SK-N-MC (cell line): ENCODE measurements around the gene GYS2.

Experiments
- DNase-seq: peaks from one replicate; pipeline ENCODE4 v3.0.0-alpha.2; 2011; ENCODE audit warnings: low read depth, low spot score
- H3K27ac ChIP-seq: fragments of 200-600 bp; sonication (generic); 2 replicates; pipeline ENCODE4 v1.5.1; 2016; ENCODE audit warnings: mixed run types
- H3K36me3 ChIP-seq: fragments of 200-600 bp; sonication (generic); 2 replicates; pipeline ENCODE4 v1.6.1; 2017; ENCODE audit warnings: antibody characterized with exemption, low read length, mixed read lengths; ENCODE audit not compliant: insufficient read depth
- H3K4me3 ChIP-seq: fragments of 200-600 bp; sonication (generic); 2 replicates; pipeline ENCODE4 v1.5.1; 2016
- H3K9ac ChIP-seq: fragments of 200-600 bp; sonication (generic); 2 replicates; pipeline ENCODE4 v1.8.0; 2017; ENCODE audit warnings: mixed run types, mixed read lengths; ENCODE audit not compliant: insufficient read length
- H3K9me3 ChIP-seq: fragments of 200-600 bp; sonication (generic); 2 replicates; pipeline ENCODE4 v1.6.1; 2017; ENCODE audit warnings: low read depth, mild to moderate bottlenecking, antibody characterized with exemption, low read length, moderate library complexity, mixed read lengths
- EZH2 ChIP-seq: fragments of 200-600 bp; sonication (generic); IDR thresholded peaks from one replicate; pipeline ENCODE4 v1.6.1; 2017; ENCODE audit warnings: antibody characterized with exemption
- FOXP2 ChIP-seq: optimal IDR thresholded peaks from 2 replicates; pipeline ENCODE3; 2011; ENCODE audit warnings: mild to moderate bottlenecking, moderate library complexity; ENCODE audit not compliant: insufficient read depth; ENCODE audit errors: extremely low read length, control extremely low read depth
- POLR2AphosphoS5 ChIP-seq: IDR thresholded peaks from 2 replicates; pipeline ENCODE4 v1.6.1; 2012; ENCODE audit warnings: mild to moderate bottlenecking, low read depth, low read length, borderline replicate concordance

Gene GYS2

GRCh38 chr12:21539797-21540196 lies 64.8 kb downstream of the GYS2 start:
- H3K4me3 ChIP-seq = no peak overlapping the region
- no peak overlapping the region for H3K9ac ChIP-seq
- no peak for DNase-seq
- H3K36me3 ChIP-seq = no peaks in the 10 kb centered on the region
- H3K9me3 ChIP-seq = no peaks in the 10 kb centered on the region
- TF ChIP-seq POLR2AphosphoS5 = no peak
- no peak for TF ChIP-seq EZH2
- no peak for TF ChIP-seq FOXP2
- H3K27ac ChIP-seq = no peak overlapping the region

- H3K9ac ChIP-seq = no peak overlapping the region
- TF ChIP-seq EZH2 = no peak
- no peak for TF ChIP-seq FOXP2
- no peak for TF ChIP-seq POLR2AphosphoS5
- H3K36me3 ChIP-seq = no peaks in the 10 kb centered on the region
- DNase-seq = no peak
- H3K9me3 ChIP-seq = no peaks in the 10 kb centered on the region
- no peak overlapping the region for H3K4me3 ChIP-seq
- no peak overlapping the region for H3K27ac ChIP-seq
These were observed 66.5 kb downstream of the GYS2 start for GRCh38 chr12:21538061-21538653.

DNA sequence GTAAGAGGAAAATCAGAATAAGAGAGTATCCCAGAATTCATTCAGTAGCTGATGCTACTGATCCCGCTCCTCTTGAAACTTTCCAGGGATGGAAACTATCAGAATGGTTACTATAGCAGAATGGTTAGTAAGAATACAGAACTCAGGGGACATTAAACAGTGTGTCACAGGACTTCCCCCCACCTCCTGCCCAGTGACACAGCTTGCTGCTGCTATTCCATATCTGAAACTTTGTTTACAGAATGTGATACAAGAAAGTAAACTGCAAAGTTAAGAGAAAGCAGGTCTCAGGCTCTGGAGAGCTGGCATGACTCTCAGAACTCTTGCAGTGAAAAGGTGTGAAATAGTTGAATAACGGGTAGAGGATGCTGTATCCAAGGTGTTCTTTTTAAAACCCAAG lies 75.2 kb downstream of the GYS2 start:
- no peak for DNase-seq
- H3K36me3 ChIP-seq = no peaks in the 10 kb centered on the region
- no peak overlapping the region for H3K4me3 ChIP-seq
- TF ChIP-seq FOXP2 = no peak
- no peak for TF ChIP-seq EZH2
- no peak for TF ChIP-seq POLR2AphosphoS5
- no peak overlapping the region for H3K9ac ChIP-seq
- H3K9me3 ChIP-seq = no peaks in the 10 kb centered on the region
- H3K27ac ChIP-seq = no peak overlapping the region

GRCh38 chr12:21528953-21529352 lies 75.7 kb downstream of the GYS2 start:
- no peak for DNase-seq
- H3K4me3 ChIP-seq = no peak overlapping the region

DNA sequence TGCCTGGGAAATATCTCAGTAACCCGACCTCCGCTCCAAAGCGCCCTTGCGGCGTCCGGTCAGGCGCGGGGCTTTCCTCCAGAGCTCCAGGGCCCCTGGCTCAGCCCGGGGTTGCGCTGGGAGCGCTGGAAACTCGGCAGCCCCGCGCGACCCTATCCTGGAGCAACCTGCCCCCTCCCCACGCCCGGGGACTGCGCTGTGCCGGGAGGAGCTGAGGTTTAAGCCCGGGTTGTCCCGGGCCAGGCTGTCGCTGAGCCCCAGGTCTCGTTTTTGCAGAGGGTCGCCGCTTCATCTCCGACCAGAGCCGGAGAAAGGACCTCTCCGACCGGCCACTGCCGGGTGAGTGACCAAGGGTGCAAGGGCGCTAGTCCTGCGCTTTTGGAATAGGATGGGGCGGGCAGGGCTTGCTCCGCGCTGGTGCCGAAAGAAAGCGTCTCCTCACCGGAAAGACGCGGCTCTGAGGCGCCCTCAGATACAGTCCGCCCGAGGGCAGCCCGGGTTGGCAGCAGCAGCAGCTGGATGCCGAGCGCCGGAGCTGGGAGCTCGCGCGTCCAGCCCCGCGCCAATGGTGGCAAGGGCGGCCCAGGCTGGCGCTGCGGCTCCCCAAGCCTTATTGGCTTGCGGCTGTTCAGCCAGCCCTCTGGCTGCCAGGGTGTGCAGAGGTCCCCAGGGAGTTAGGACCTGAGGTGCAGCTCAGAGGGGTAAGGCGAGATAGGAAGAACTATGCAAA lies 77.0 kb downstream of the GYS2 start:
- Histone ChIP-seq H3K36me3 (no peaks in the 10 kb centered on the region), H3K27ac (no peak overlapping the region), H3K9me3 (0 out of 2 replicates have a peak, but pooled peaks cover 3% of the 10 kb centered on the region), H3K4me3 (peak overlapping the region; percentile 80), H3K9ac (no peak overlapping the region)
- TF ChIP-seq POLR2AphosphoS5 = no peak
- no peak for TF ChIP-seq FOXP2
- TF ChIP-seq EZH2 = no peak
- DNase-seq = peak; percentile 8

More at GRCh38 chr12:21528953-21529352, 75.7 kb downstream of the GYS2 start:
- Histone ChIP-seq H3K9ac (no peak overlapping the region), H3K36me3 (no peaks in the 10 kb centered on the region), H3K27ac (no peak overlapping the region), H3K9me3 (no peaks in the 10 kb centered on the region)
- TF ChIP-seq EZH2 (no peak), FOXP2 (no peak), POLR2AphosphoS5 (no peak)

GRCh38 chr12:21526721-21527345 lies 77.8 kb downstream of the GYS2 start:
- no peak overlapping the region for H3K9ac ChIP-seq

DNA sequence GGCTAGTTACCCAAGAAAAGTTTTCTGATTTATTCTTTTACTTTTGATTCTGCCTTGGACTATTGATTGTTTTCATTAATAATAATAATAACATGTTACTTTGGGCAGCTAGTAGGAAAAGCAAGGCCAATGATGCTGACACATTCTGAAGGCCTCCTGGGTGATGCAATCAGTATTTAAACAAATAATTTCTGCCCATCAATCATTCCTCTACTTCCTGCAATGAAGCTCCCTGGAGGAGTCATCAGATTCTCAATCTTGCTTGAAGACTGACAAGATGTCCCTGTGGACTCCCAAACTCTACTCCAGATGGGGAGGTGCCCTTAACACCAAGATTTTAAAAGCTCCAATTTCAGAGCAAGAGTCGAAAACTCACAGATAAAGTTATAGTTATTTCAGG lies 78.6 kb downstream of the GYS2 start, which contains the start of gene SPX:
Gene SPX (plus strand): TSS at position 244 of the 400 bp plus-strand sequence. CDS start 177 bp downstream, outside the sequence.
- peak within 1 kb of the TSS; percentile 80; the same call in 1 of the 2 replicates for H3K4me3 ChIP-seq
- no peaks in the 10 kb centered on the region for H3K36me3 ChIP-seq
- H3K27ac ChIP-seq = no peak within 1 kb of the TSS
- DNase-seq = no peak
- 0 out of 2 replicates have a peak, but pooled peaks cover 3% of the 10 kb centered on the region for H3K9me3 ChIP-seq
- H3K9ac ChIP-seq = no peak within 1 kb of the TSS
- no peak for TF ChIP-seq FOXP2
- no peak for TF ChIP-seq POLR2AphosphoS5
- TF ChIP-seq EZH2 = no peak

More at GRCh38 chr12:21526721-21527345, 77.8 kb downstream of the GYS2 start:
- H3K9me3 ChIP-seq = 0 out of 2 replicates have a peak, but pooled peaks cover 3% of the 10 kb centered on the region
- H3K27ac ChIP-seq = no peak overlapping the region
- TF ChIP-seq POLR2AphosphoS5 (no peak), EZH2 (no peak), FOXP2 (no peak)
- H3K36me3 ChIP-seq = no peaks in the 10 kb centered on the region
- peak overlapping the region; percentile 80; the same call in 1 of the 2 replicates for H3K4me3 ChIP-seq
- DNase-seq = no peak

- H3K27ac ChIP-seq = no peak overlapping the region
- no peaks in the 10 kb centered on the region for H3K36me3 ChIP-seq
- no peak overlapping the region for H3K4me3 ChIP-seq
- DNase-seq = no peak
- 0 out of 2 replicates have a peak, but pooled peaks cover 3% of the 10 kb centered on the region for H3K9me3 ChIP-seq
- H3K9ac ChIP-seq = no peak overlapping the region
- TF ChIP-seq EZH2 (no peak), FOXP2 (no peak), POLR2AphosphoS5 (no peak)
These were observed 81.5 kb downstream of the GYS2 start for GRCh38 chr12:21523148-21523547.
